GM21825 (cell line): ENCODE results near the gene RPL19.

Source experiments
- ATAC-seq: cut with Tn5 transposase; IDR thresholded peaks from one replicate; pipeline ENCODE4 v1.9.1; 2021; ENCODE audit warnings: mild to moderate bottlenecking, moderate library complexity; ENCODE audit not compliant: unreplicated experiment

Gene RPL19

GRCh38 chr17:39196808-39197291 is 3.2 kb upstream of the RPL19 start:
- ATAC-seq, result no peak

DNA sequence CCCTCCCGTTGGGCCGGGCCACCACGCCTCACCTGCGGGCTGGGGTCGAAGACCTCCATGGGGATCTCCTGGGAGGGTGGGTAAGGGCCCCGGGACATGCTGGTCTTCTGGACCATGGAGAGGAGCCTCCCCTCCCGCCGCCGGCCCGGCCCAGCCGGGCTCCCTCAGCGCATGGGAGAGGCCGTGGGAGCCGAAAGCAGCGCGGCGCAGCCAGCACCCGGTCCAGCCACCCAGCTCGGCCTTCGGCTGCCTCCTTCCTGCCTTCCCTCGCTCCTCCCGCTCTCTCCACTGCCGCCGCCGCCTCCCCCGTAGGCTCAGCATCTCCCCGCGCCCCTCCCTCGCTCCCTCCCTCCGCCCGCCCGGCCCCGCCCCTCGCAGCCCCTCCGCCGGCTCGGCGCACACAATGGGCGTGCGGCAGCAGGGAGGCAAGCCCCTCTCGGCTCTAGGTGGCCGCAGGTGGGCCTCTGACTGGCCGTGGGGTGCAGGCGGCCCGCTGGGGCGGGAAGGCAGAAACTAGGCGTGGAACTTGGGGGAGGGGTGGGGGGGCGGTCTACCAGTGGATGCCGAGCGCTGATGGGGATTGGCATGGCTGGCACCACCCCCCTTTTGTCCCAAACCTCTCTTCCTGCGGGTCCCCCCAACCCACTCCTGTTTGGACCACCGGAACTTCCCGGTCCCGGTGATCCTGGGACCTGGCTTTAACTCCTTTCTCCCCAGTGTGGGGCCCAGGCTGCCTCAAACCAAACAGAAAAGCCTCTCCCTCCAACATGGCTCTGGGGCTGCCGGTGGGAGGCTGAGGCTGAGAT is 2.5 kb upstream of the RPL19 start, which contains the start of gene CACNB1:
Gene CACNB1 (minus strand): TSS at position 290 of the 806 bp plus-strand sequence. CDS start 174 bp downstream, at position 116.
- no peak for ATAC-seq

DNA sequence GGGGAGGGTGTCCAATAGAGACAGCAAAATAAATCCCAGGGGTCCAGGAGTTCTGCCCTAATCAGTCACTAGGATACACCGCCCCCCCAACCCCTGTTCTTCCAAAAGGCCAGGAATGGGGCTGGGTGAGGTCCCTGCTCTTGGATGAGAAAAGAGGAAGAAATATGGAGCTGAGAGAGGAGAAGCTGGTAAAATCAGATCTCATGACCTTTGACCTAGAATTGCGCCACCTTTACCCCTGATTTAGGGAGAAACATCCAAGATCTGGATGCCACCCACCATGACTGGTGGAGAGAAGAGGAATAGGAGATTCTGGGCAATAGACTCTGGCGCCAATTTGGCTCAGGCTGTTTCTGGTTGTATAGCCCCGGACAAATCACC is 1.9 kb upstream of the RPL19 start:
- ATAC-seq, result no peak

DNA sequence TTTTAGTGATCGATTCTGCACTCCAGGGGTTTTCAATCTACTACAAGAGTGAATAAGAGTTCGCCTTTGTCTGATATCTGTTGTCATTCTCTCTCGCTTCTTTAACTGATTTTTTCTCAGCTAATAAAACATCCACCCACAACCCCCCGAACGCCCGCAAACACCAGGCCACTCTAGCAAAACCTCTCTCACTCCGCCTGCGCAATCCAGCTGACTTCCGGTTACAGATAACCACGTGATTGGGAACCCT is 338 bp upstream of the RPL19 start:
- ATAC-seq, result peak; percentile 53

DNA sequence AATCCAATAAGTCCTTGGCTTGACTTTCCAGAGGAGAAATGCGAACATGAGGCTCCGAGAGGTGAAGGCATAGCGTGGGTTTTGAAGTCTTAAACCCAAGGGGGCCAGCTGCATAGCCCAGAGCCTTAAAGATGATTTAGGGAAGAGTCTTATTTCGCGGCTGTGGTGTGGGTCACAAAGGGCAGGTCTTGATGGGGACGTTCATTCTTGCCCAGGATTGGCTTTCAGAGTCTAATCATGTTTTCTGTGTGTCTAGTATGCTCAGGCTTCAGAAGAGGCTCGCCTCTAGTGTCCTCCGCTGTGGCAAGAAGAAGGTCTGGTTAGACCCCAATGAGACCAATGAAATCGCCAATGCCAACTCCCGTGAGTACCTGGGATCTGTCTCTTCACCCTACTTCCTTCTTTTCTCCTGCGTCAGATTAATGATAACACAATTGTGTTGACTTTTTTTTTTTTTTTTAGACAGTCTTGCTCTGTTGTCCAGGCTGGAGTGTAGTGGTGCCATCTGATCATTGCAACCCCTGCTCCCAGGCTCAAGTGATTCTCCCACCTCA is 951 bp downstream of the RPL19 start:
- no peak for ATAC-seq

DNA sequence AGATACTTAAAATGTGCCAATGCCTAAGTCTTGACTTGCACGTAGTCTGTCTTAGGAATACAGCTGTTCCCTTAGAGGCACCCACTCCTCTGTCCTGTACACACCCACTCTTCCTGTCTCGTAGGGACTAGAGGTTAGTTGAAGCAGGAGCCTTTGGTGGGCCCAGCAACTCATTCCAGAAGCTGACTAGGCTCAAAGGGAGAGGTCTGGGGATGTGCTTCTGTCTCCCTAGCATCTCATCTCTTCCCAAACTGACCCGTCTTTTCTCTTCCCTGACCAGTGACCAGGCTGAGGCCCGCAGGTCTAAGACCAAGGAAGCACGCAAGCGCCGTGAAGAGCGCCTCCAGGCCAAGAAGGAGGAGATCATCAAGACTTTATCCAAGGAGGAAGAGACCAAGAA is 4.2 kb downstream of the RPL19 start:
- ATAC-seq, result no peak

DNA sequence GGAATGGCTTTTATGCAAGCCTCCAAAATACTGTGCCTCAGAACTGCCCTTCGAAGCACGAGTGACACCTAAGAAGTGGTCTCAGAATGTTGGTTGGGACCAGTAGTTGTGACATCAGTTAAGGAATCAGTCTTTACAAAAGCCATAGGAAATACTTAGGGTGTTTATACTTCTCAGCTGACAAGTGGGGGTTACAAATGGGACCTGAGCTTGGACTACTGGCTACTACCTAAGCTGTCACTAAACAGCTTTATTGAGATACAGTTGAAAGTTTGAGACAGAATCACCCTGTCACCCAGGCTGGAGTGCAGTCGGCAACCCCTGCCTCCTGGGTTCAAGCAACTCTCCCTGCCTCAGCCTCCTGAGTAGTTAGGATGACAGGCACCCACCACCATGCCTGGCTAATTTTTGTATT is 5.0 kb downstream of the RPL19 start:
- ATAC-seq, result no peak

- ATAC-seq, result no peak
Measured at GRCh38 chr17:39208136-39208535, 8.1 kb downstream of the RPL19 start.

DNA sequence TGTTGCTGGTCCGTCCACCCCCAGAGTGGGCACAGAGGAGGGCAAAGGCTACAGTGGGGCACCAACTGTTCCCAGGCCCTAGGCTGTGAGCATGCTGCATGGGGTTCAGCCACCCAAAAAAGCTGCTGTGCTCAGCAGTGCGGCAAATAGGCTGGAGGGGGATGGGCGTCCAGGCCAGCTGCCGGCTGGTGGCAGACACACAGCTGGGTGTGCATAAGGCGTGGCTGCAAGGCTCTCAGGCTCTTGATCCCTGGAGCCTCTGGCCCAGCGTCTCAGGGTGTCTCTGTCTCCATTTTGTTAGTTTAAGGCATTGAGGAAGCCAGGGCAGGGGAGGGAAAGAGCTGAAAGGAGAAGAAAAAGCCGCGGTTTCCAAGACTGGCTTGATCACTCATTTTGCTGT is 8.8 kb downstream of the RPL19 start:
- ATAC-seq, result no peak

GRCh38 chr17:39209317-39210092 is 9.4 kb downstream of the RPL19 start:
- no peak for ATAC-seq

- no peak for ATAC-seq
Measured at GRCh38 chr17:39210093-39210434, 10.0 kb downstream of the RPL19 start.

DNA sequence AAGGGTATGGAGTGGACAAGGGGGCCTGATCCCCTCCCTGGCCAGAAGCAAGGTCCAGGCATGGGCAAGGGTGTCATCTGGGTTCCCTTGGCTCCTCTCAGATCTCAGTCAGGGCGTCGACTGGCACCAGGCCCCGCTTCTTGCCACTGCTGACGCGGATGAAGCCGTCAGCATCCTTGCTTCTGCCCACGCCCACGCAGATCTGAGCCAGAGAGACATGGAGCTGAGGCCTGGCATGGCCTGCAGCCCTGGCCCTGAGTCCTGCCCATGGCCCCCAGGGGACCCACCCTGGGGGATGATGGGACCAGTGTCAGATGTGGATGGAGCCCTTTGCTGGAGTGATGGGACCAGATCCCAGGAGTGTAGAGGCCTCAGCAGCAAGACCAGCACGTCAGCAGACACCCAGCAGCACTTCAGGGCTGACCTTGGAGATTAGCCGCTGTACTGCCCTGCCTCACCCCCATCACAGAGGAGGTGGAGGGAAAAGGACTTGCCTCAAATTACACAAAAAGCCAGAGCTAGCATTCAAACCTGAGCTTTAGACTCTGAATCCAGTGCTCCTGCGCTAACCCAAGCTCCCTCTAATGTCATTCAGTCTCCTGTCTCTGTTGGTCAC is 12.2 kb downstream of the RPL19 start:
- ATAC-seq, result no peak

DNA sequence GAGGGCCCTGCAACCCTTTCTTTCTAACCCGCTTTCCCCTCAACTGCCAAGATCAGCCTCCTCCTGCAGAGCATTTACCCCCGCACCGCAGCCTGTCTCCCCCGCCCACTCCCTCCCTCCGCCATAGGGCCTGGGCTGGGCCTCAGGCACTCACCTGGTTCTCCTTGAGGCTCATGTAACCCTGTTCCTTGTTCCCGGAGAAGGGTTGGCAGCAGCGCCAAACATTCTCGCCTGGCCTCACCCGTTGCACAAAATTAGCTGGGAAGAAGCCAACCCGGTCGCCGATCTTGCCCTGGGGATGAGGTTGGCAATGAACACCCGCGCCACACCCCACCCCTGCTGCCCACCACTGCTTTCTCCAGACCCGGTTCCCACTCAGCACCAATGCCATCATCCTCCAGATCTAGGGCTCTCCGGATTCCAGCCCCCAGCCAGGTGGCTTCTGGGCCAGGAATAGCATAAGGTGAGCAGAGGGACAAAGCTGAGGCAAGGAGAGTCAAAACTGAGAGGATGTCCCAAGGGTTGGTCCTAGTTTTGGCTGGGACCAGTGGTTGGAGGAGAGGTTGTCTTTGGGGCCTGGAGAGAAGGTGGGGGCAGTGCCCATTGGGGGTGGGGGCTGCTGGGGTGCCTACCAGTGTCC is 12.9 kb downstream of the RPL19 start:
- no peak for ATAC-seq

DNA sequence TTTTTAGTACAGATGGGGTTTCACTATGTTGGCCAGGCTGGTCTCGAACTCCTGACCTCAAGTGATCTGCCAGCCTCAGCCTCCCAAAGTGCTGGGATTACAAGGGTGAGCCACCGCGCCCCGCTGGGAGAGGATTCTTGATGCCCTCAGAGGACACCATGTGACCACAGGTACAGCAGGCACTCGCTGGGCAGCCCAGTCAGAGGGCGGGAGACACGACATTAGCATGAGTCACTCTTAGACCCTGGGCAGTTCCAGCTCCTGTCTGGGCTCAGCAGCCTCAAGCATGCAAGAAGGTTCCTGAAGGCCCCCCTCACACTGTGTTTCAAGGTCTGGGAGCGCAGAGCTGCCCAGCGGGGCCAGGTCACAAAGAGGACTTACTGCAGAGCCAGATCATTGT is 13.8 kb downstream of the RPL19 start:
- ATAC-seq, result no peak

- no peak for ATAC-seq
Measured at GRCh38 chr17:39217734-39218369, 17.8 kb downstream of the RPL19 start.

DNA sequence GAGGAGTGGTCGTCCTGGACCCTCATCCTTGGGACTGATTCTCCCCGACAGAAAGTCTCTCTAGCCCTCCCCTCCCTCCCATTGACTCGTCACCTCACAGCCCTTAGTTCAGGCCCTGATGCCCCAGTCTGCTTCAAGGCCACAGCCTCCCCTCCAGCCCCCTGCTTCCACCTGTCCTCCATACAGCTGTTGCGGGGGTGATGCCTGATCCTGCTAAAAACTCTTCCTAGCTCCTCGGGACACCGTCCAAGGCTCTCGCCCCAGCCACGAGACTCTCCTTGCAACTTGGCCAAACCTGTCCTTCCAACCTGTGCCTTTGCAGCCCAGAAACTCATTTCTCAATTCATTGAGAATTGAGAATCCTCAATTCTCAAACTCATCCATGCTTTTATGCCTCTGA is 18.8 kb downstream of the RPL19 start:
- ATAC-seq, result no peak

GRCh38 chr17:39219647-39220154 is 19.6 kb downstream of the RPL19 start:
- no peak for ATAC-seq

GRCh38 chr17:39221572-39221971 is 21.5 kb downstream of the RPL19 start:
- no peak for ATAC-seq

GRCh38 chr17:39222151-39222550 is 22.1 kb downstream of the RPL19 start:
- ATAC-seq, result no peak
